Measurements from ENCODE around the gene GPR183.

Gene GPR183

GRCh38 chr13:99304541-99304940, 2.7 kb downstream of the GPR183 start:
- Histone ChIP-seq H3K4me2 (ENCODE audit: low read depth, low read length, poor library complexity, severe bottlenecking) (no peak overlapping the region), H2AFZ (ENCODE audit: low read length) (no peak overlapping the region), H3K4me3 (ENCODE audit: low read length, poor library complexity, severe bottlenecking) (no peak overlapping the region), H3K9me3 (ENCODE audit: insufficient read depth, low read depth, low read length) (no peaks in the 10 kb centered on the region), H3K4me1 (ENCODE audit: insufficient read depth, low read length, poor library complexity, severe bottlenecking) (peaks cover 22% of the 10 kb centered on the region), H4K20me1 (ENCODE audit: insufficient read depth, low read length, poor library complexity, severe bottlenecking) (no peaks in the 10 kb centered on the region), H3K9ac (ENCODE audit: low read depth, low read length, poor library complexity, severe bottlenecking) (no peak overlapping the region), H3K9me2 (replicated peaks; ENCODE audit: low read depth, low read length) (no peaks in the 10 kb centered on the region), H3K36me3 (ENCODE audit: insufficient read depth, low read length) (peaks cover 21% of the 10 kb centered on the region), H3K27me3 (ENCODE audit: insufficient read depth, low read length, poor library complexity, severe bottlenecking) (no peaks in the 10 kb centered on the region), H3K79me2 (ENCODE audit: insufficient read depth, low read length) (peaks cover 30% of the 10 kb centered on the region; the same call in 1 of the 2 replicates), H3F3A (ENCODE audit: low read depth) (no peaks in the 10 kb centered on the region; the same call in 1 of the 2 replicates)
- TF ChIP-seq CTCF (conservative IDR thresholded peaks at IDR 0.05; ENCODE audit: low read length): no peak

GRCh38 chr13:99303863-99304521, 3.2 kb downstream of the GPR183 start:
- Histone ChIP-seq H3K36me3 (ENCODE audit: insufficient read depth, low read length) (peaks cover 17% of the 10 kb centered on the region), H3F3A (ENCODE audit: low read depth) (no peaks in the 10 kb centered on the region; the same call in 1 of the 2 replicates), H3K4me1 (ENCODE audit: insufficient read depth, low read length, poor library complexity, severe bottlenecking) (peaks cover 22% of the 10 kb centered on the region), H2AFZ (ENCODE audit: low read length) (no peak overlapping the region), H3K9me3 (ENCODE audit: insufficient read depth, low read depth, low read length) (no peaks in the 10 kb centered on the region), H3K9me2 (replicated peaks; ENCODE audit: low read depth, low read length) (no peaks in the 10 kb centered on the region), H4K20me1 (ENCODE audit: insufficient read depth, low read length, poor library complexity, severe bottlenecking) (no peaks in the 10 kb centered on the region), H3K4me2 (ENCODE audit: low read depth, low read length, poor library complexity, severe bottlenecking) (no peak overlapping the region), H3K4me3 (ENCODE audit: low read length, poor library complexity, severe bottlenecking) (no peak overlapping the region), H3K9ac (ENCODE audit: low read depth, low read length, poor library complexity, severe bottlenecking) (no peak overlapping the region), H3K79me2 (ENCODE audit: insufficient read depth, low read length) (peaks cover 30% of the 10 kb centered on the region; the same call in 1 of the 2 replicates), H3K27me3 (ENCODE audit: insufficient read depth, low read length, poor library complexity, severe bottlenecking) (no peaks in the 10 kb centered on the region)
- no peak for TF ChIP-seq CTCF (conservative IDR thresholded peaks at IDR 0.05; ENCODE audit: low read length)
- TF ChIP-seq EZH2phosphoT487 (IDR thresholded peaks at IDR 0.05; ENCODE audit: borderline replicate concordance): no peak

GRCh38 chr13:99302637-99303505, 4.3 kb downstream of the GPR183 start:
- Histone ChIP-seq H2AFZ (ENCODE audit: low read length) (no peak overlapping the region), H3K4me3 (ENCODE audit: low read length, poor library complexity, severe bottlenecking) (no peak overlapping the region), H3K9me2 (replicated peaks; ENCODE audit: low read depth, low read length) (no peaks in the 10 kb centered on the region), H3K27me3 (ENCODE audit: insufficient read depth, low read length, poor library complexity, severe bottlenecking) (no peaks in the 10 kb centered on the region), H3K9me3 (ENCODE audit: insufficient read depth, low read depth, low read length) (no peaks in the 10 kb centered on the region), H3K9ac (ENCODE audit: low read depth, low read length, poor library complexity, severe bottlenecking) (no peak overlapping the region), H3F3A (ENCODE audit: low read depth) (no peaks in the 10 kb centered on the region; the same call in 1 of the 2 replicates), H3K79me2 (ENCODE audit: insufficient read depth, low read length) (peaks cover 23% of the 10 kb centered on the region; the same call in 1 of the 2 replicates), H3K4me1 (ENCODE audit: insufficient read depth, low read length, poor library complexity, severe bottlenecking) (peaks cover 20% of the 10 kb centered on the region), H4K20me1 (ENCODE audit: insufficient read depth, low read length, poor library complexity, severe bottlenecking) (no peaks in the 10 kb centered on the region), H3K4me2 (ENCODE audit: low read depth, low read length, poor library complexity, severe bottlenecking) (no peak overlapping the region), H3K36me3 (ENCODE audit: insufficient read depth, low read length) (peaks cover 9% of the 10 kb centered on the region; the same call in 1 of the 2 replicates)
- TF ChIP-seq EZH2phosphoT487 (IDR thresholded peaks at IDR 0.05; ENCODE audit: borderline replicate concordance) (no peak), CTCF (conservative IDR thresholded peaks at IDR 0.05; ENCODE audit: low read length) (no peak)

All from Loucy (cell line).